ENCODE data around the gene GPR171.
A peak's percentile ranks its signal among the peaks of the same experiment; 100 is the strongest.

Gene GPR171

DNA sequence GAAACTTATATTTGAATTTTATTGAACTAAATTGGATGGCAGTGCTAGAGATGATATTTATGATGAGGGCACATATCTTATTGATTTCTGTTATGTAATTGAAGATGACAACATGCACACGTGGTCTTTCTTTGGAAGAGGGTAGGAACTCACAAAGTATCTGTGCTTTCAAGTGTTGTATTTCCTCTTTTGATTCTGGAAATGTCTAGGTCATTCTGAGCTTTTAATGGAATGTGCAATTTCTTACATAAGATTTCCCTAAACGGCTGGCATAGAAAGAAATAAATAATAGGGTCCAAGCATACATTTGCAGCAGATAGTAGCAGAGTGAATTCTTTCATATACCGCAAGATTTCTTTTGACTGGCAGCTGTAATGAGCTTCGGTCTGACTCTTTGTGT lies 10.1 kb upstream of the GPR171 start:
- DNase-seq, result no peak

DNA sequence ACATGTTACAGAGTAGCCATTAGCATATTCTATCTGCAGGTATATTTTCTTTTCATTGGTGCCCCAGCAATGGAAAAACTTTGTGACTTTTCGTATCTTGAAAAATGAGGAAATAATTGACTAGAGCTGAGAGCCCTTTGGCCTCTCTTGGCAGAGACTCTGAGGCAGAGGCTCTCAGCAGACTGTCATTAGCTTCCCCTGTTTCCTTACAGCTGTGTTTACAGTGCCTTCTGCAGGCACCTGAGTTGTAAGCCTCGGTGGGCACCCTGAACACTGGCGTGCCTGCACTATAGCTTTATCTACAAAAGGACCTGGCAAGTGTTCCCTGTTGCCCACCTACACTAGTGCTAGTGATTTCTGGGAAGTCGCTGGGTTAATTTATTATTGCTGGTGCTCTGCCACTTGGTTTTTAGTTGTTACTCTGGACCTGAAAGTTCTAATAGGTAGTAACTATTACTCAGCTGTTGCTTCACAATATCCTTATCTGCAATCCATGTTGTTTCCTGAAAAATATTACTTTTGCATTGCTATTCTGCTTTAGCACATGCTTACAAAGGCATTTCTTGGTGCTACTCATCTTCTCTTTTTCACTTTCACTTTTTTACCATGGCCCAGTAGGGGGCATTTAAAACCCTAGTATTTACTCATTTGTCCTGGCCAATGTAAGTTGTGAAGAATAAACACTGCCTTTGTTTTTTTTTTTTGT lies 7.8 kb upstream of the GPR171 start:
- DNase-seq, result peak; percentile 53

DNA sequence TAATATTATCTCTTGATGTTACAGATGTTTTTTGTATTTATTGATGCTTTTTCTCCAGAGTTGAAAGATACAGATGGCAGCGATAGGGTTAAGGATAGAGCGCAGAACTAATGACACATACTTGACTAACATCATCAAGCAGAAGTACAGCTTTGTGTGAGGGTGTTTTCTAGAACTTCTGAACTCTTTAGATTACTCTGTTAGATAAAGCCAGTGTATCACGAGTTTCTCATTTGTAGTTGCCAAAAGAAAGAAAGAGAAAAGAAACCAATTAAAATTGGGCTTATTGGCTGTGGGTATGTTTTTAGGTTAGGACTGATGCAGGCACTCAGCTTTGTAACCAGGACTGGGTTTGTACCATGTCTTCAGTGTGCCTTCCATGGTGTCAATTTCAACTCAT lies 6.6 kb upstream of the GPR171 start:
- DNase-seq, result no peak

DNA sequence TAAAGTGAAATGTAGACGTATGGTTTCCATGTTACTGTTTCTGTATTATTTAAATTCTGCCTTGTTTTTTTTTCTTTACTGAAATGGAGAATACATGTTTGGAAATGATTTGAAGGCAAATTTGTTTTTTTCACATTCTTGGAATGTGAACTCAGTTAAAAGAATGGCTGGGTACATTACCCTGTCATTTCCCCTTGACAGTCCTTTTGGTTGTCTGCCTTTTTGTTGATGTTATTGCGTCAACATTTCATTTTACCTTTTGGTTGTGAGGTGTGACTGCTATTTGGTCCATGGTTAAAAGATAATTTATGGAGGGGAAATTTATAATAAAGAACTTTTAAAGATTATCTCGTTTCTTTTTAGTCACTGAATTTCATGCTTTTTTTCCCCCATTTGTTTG lies 3.2 kb upstream of the GPR171 start:
- DNase-seq, result no peak

DNA sequence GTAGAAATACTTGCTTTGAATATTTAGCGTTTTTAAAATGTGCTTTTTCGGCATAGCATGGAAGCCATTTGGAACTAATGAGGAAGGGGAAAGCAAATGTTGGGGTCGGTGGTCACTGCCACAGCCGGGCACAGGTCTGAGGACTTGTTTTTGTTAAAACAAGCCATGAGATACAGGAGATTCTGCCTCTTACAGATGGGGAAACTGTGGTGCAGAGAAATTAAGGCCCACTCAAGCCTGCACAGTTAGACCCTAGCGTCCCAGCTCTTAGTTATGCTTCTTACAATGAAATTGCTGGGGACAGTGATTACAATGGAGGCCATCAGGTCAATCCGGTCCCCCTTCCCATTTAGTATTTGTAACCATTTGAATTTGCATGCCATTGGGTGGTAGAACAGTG lies 2.5 kb upstream of the GPR171 start:
- DNase-seq, result no peak

DNA sequence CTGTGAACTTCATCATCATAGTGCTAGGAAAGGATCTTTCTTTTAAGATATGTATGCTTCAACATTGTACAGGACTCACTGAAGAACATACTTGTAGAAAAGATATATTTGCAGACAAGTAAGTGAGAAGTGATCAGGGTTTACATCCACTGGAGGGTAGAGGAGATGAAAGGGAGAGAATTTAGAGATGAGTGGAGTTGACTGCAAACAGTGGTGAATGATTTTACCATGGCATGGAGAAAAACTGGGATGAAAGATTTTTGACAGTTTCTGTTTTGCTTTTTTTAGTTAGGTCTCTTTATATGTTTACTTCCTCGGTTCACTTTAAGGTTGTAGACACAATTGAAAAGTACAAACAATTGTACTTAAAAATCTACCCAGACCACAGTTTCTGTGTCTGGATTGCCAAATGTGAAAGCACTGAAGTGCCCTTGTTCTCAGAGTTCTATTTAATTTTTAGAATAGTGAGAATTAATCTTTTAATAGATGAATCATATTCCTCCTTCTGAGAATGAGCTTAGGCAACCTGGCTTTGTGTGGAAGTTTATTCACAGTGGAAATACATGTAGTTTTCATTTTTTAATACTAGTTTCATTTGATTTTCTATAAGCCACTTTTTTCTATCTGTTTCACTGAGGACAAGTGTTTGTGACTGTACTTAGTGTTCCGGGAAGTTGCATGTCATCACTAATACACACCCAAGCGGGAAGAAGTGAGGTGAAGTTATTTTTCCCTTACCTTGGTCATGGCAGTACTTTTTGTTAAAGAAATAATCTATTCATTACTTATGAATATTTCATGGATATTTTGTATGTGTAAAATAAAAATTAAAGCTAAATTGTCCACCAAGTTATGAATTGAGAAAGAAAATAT lies 1.8 kb upstream of the GPR171 start:
- DNase-seq, result no peak

DNA sequence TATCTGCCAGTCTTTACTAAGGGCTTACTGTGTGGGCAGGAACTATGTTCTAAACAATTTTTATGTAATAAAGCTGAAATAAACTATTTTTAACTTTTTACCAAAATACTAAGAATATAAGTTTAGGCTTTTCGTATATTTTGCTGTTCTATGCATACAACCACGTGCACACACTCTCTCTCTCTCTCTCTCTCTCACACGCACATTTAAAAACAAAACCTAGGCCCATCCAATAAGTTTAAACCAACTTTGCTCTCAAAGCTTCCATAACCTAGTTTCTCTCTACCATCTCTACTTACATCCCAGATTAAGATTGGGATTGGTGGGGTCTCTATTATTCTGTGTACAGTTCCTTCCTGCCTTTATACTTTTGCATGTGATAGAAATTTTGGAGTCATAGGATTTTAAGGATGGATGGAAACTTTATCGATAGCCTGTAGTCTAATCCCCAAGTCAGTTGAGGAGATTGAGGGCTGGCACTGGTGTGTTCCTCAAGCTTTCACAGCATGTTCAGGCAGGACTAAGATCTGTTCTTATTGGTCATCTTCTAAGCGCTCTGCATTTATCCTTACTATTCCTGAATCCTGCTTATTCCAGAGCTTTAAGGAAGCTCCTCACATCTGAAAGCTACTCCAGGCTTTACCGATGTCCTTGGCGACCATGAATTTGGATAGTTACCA lies 1.8 kb downstream of the GPR171 start:
- DNase-seq, result no peak

DNA sequence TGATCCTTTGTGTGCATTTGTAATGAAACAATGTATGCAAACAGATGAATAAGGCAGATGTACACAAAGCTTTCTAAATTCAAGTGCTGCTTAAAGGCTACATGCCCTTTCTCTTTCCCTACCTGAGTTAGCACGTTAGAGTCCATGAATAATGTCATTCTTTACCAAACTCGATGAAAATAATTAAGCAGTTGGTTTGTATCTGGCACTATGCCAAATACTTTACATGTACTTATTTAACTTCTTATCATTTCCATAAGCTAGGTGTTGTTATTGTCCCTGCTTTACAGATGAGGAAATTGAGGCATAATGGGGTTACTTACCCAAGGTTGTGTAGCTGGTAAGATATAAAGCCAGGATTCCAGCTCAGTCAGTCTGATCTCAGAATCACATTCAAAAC lies 2.4 kb downstream of the GPR171 start:
- DNase-seq, result no peak

DNA sequence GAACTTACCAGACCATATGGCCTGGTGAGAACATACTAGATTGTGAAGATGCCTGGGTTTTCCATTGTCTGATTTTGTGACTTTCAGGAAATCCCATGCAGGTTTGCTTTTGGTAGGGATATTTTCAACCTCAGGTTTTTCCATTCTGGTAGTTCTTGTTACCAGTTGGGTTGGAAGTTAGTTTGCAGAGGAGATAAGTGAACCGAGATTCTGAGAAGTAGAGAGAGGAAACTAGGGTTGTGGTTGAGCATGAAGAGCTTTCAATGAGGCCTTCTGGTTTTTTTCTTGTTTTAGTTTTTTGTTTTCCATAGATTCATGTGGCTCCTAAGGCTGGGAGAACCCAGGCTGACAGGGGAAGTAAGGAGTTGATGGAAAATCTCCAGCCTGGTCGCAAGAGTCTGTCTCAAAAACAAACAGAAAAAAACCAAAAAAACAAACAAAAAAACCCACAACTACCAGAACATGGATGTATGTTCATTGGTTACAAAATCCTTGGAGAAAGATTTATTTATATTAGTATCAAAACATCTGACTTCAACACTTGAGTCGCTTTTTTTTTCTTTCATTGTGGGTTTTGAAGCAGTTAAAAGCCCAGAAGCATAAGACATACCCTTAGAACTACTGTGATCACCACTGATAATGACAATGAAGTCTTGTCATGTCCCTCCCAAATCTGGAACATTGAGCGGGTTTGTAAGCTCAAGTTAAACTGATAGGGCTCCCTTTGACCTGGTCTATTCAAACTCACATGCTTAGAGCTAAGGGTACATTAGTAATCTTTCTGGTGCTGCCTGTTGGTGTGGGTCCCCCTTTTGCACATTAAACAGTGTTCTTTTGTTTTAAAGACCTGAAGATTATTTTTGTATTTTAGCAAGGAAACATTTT lies 3.2 kb downstream of the GPR171 start:
- no peak for DNase-seq

DNA sequence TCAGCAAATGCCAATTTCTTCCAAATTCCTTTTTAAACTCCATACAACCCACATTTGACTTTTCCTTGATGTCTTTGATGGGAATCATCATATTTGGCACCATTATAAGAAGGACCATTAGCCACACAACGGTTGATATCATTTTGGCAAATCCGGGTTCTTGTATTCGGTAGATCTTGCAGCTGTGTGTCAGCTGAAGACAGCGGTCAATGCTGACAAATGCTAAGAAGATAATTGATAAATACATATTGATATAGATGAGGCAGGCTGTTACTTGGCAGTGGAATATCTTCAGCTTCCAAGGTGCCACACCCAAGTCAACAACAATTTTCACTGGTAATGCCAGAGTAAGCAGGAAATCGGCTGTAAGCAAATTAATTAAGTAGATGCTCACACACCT lies 4.2 kb downstream of the GPR171 start:
- peak; percentile 77 for DNase-seq

DNA sequence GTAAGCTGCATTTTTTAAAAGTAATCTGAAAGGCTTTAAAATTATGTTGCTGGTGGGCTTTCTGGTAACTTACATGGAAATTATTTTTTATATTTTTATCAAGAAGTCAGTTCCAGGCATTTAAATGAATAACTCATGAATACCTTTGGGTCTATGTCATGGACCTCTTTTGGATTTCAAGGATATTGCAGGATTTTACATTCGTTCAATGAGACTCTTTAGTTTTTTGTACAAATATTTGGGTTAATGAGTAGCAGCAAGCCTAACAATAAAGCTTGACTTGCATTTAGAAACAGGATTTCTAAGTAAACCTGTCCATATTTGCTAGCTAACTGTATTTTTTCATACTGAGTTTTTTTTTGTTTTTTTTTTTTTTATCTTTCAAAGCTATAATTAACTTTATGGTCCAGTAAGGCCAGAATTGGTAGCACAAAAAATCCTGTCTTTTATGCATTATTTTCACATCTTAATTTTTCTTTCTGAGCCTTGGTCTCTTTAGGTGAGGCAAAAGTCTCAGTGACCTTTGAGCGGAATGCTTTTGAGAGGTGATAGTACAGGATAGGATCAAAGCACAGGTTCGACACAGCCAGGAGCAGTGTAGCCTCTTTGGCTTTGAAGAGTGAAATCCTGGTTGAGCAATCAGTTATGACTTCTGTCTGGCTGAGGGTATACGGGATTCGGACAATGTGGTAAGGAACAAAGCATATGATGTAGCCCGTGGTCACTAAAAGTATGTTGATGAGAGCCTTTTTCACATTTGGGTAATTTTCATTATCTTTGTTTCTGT lies 4.8 kb downstream of the GPR171 start:
- no peak for DNase-seq

DNA sequence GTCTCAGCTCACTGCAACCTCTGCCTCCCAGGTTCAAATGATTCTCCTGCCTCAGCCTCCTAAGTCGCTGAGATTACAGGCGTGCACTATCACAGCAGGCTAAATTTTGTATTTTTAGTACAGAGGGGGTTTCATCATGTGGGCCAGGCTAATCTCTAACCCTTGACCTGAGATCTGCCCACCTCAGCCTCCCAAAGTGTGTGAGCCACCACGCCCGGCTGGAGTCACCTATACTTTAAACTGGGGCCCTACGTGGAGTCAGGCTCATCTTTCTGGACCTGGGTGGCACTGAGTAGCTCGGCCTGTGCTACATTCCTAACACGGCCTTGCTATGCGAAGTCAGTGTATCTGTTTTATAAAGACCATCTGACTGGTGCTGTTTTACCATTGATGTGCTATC lies 5.8 kb downstream of the GPR171 start:
- DNase-seq, result no peak

DNA sequence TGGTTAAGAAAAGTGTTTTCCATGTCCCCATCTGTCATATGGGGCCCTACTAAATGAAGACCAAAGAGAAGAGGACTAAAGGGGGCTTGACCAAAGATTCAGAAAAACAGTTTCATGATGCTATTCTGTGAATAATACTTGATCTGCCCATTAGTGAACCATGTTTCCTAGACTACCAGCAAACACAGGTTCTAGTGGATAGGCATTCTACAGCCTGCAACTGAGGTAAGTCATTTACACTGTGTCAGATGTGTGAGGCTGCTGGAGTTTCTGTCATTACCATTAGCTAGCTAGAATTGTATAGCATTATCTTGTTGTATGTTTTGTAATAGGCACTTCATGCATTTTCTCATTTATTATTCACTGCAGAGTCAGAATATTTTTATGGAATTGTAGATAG lies 6.6 kb downstream of the GPR171 start:
- no peak for DNase-seq

DNA sequence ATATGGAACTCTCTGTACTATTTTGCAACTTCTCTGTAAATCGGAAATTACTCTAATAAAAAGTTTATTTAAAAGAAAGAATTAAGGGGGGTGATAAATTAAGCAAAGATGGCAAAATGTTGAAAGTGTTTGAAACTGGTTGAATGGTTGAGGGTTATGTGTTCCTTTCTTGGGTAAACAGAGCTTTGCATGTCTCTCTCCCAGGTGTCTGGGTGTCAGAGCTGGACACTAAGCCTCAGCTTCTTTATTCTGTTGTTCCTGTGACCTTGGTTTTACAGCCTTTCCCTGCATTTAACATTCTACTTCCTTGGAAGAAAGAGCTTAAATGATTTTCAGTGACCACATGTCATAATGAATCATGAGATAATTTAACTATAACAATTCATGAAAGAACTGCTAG lies 7.2 kb downstream of the GPR171 start:
- no peak for DNase-seq

DNA sequence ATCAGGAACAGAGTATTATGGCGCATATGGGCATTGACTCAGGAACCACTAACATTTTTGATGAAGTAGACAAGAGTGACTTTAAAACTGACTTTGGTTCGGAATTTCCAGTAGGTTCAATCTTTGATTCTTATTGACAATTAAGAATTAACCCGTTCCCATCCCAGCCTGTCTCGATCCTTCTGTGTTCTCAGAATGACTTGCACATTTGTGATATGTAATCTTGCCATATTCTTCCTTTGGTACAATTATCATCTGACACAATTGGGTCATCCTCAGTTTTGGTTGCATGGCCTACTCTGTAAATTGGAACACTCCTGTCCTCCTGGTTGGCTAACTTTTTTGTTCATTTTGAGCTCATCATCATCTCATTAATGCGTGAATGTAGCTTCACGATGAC lies 10.5 kb downstream of the GPR171 start:
- no peak for DNase-seq

DNA sequence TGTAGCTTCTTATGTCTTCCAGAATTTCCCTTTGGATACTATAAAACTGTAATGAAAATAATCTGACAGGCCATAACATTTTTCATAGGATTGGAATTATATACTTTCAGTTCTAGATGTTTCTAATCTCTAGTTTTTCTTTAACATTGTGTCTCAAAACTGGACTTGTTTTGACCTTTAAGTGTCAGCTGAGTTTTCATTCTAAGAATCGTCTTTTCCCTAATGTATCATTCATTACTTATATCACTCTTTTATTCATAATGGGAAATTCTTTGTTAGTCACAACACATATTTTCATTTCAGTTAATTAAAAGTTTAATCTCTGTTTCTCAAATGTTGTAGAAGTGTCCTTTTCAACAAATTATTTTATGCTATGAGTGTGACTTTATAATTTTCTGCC lies 11.9 kb downstream of the GPR171 start:
- no peak for DNase-seq

DNA sequence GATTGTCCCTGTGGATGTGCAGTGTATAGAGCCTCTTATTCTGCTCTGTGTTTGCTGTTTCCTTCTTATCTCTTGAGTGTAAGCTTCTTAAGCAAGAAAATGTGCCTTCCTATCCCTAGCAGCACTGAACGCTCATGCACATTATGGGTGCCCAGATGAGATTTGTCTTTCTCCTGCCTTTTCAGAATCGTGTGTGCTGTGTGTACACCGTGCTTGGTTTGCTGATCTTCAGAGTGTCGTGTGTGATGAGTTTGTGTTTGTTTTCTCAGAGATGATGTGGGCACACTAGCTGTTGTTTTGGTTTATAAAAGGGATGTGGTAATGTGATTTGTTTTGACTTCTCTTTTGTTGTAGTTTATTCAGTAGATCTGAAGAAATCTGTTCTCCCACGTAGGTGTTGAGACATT lies 19.7 kb downstream of the GPR171 start:
- DNase-seq, result no peak

DNA sequence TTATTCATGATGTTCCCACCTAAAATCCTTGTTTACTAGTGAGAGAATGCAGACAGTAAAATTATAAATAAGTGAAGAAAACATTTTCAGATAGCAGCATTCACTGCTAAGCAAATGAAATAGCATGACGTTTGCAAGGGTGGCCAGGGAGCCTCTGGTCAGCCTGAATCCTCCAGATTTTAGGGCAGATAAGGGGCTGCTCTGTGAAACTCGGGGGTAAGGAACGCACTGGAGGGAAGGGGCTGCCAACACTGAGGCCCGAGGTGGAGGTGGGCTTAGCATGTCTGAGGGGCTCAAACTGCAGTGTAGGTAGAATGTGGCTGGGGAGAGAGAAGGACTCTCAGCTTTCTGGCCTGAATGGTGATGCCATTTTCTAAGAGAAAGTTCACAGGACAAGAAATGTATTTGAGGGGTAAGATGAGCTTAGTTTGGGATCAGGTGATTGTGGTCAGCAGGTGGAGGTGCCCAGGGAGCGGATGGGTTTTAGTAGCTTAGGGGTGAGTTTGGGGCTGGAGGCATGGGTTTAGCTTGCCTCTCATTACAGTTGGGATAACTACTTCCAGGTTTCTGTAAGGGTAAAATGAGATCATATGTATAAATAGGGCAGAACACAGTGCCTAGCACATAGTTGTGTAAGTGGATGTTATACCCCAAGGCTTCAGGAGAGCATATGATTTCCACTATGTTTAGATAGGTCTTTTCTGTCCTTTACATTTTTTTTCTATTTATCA lies 20.5 kb downstream of the GPR171 start:
- DNase-seq, result no peak

DNA sequence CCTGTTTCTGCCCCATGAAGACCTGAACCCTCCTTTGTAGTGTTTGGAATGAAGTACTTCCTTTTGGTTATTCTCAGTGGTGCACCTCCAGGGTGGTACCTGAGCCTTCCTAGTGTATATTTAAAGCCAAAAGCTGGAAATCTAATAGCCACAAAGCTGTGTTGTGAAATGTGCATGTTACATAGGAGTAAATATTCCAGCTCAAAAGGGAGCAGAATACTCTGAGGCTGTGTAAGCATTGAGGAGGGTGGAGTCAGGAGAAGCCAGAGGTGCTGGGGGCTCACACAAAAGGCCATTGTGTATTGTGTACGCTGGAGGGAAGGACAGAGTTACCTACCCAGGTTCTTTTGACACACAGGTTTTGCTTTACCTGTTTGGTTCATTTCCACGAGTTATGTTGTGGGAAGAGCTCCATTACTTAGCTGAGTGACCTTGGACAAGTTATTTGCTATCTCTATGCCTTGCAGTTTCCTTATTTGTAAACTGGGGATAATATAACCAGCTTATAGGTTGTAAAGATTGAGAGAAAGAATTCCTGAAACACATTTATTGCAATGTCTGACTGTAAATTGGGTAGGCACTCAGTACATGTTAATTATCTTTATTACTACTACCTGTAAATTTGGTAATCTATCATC lies 24.7 kb downstream of the GPR171 start:
- DNase-seq, result no peak

DNA sequence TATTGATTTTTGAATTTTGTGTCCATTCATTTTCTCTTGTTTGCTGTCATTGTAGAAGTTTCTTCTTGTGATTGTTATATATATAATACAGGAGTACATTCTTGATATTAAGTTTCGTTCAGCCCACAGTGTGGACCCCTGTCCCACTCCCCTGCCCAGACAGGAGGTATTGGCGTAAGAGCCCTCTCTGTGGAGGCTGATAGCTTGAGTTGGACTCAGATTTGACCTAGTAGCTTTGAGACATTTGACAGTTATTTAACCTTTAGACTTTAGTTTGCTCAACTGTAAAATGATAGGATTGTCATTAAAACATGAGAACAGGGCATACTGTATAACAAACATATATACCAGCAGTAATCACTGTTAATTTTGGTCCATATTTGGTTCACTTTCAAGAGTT lies 27.1 kb downstream of the GPR171 start:
- DNase-seq, result no peak

DNA sequence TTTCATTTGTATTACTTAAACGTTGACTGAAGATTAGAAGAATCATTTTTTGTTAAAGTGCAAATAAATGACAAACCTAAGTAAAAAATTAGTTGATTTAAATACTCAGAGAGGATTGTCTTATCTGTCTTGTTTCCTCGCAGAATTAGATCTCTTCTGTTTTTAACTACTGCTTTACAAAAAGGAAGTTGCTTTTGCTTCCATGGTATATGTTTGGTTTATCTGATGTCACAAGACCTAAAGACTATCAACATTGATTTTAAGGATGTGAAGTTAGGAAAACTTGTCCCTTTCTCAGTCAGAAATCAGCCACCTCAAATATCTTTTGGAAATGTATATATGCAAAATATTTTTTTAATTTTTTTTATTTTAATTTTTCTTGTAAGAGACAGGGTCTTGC lies 28.7 kb downstream of the GPR171 start:
- DNase-seq, result no peak

Data from COR-L47 (cell line).